Measurements from ENCODE around the gene SERGEF. TPM values are rescaled to one million over a fixed set of nuclear protein-coding genes. Genes with fewer than 3 reads are reported as not detected.

The SERGEF gene
- polyA plus RNA-seq, 3 donors: 20.0 to 46.7 (median 30.0) TPM

- no peak overlapping the region for H3K27ac ChIP-seq (ENCODE audit: low read depth, low read length)
Measured at GRCh38 chr11:17740649-17741235, 272.1 kb downstream of the SERGEF start.

GRCh38 chr11:17739945-17740338 is 272.9 kb downstream of the SERGEF start:
- H3K27ac ChIP-seq (ENCODE audit: low read depth, low read length): no peak overlapping the region
- 49 to 73% (median 57%) methylated on average over 6 of the region's 6 CpGs for WGBS, 3 donors

More at GRCh38 chr11:17740649-17741235, 272.1 kb downstream of the SERGEF start:
- WGBS, 3 donors: 59 to 69% (median 68%) methylated on average over 7 of the region's 7 CpGs

- 38 to 51% (median 47%) methylated on average over 10 of the region's 10 CpGs for WGBS, 3 donors
- H3K27ac ChIP-seq (ENCODE audit: low read depth, low read length): no peak overlapping the region
Measured at GRCh38 chr11:17738151-17738973, 274.5 kb downstream of the SERGEF start.

Other genes with a start within 250 kb of the SERGEF start
- gene TPH1, start 33.2 kb upstream of the SERGEF start, polyA plus RNA-seq: under 1 TPM; 0.06 to 0.22 (median 0.16) TPM
- gene SAAL1, start 93.0 kb upstream of the SERGEF start, polyA plus RNA-seq: 1 to 10 TPM; 6.1 to 7.3 (median 6.5) TPM
- not detected for gene MRGPRX3, start 119.5 kb upstream of the SERGEF start, polyA plus RNA-seq
- not detected for gene MRGPRX4, start 159.8 kb upstream of the SERGEF start, polyA plus RNA-seq
- gene SAA4, start 223.8 kb upstream of the SERGEF start, polyA plus RNA-seq: 1 to 10 TPM in 1 of 3 donors, under 1 TPM in 2; 0.15 to 9.1 (median 0.90) TPM
- 100 to 1,000 TPM in 2 of 3 donors, 10 to 100 TPM in 1; 60.2 to 920 (median 158) TPM for gene SAA2, start 235.6 kb upstream of the SERGEF start, polyA plus RNA-seq

Data from adipose tissue (tissue), 3 donors.